GM21367 (cell line): ENCODE data around the gene DNMT1.
A peak's percentile ranks its signal among the peaks of the same experiment; 100 is the strongest.

Experiments used
- ATAC-seq: cut with Tn5 transposase; IDR thresholded peaks from one replicate; pipeline ENCODE4 v1.9.1; 2021; ENCODE audit not compliant: unreplicated experiment

DNMT1 gene

DNA sequence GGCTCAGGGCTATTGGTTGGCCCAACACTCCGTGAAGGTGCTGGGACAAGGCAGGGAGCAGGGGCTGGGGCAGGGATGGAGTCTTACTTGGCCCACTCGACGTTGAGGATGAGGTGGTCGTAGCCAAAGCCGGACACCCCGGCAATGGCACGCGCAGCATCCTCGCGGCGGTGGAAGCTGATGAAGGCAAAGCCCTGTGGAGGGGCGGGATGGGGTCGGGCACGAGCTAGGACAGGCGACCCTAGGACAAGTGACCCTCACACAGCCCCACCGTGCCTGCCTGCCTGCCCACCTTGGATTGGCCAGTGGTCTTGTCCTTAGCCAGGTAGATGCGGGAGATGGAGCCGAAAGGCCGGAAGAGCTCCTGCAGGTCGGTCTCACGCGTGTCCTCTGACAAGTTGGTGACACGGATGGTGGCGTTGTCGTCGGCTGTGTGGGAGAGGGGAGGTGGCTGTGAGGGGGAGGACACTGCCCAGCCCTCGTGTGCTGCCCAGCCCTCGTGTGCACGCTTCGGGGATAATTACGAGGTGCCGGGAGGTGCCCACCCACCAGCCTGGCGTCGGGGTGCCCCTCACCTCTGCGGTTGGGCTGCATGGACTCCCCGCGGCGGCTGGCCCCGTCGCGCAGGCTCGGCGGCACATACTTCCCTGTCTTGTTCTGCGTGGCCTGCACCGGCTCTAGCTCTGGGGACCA is 79.2 kb downstream of the DNMT1 start:
- ATAC-seq, result no peak

- ATAC-seq, result no peak
Measured at GRCh38 chr19:10114651-10115391, 79.9 kb downstream of the DNMT1 start.

- ATAC-seq, result no peak
Measured at GRCh38 chr19:10113964-10114650, 80.6 kb downstream of the DNMT1 start.

DNA sequence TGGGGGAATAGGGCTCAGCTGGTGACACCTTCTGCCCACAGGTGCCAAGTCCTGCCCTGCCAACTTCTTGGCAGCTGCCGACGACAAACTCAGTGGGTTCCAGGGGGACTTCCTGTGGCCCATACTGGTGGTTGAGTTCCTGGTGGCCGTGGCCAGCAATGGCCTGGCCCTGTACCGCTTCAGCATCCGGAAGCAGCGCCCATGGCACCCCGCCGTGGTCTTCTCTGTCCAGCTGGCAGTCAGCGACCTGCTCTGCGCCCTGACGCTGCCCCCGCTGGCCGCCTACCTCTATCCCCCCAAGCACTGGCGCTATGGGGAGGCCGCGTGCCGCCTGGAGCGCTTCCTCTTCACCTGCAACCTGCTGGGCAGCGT is 81.2 kb downstream of the DNMT1 start:
- no peak for ATAC-seq

DNA sequence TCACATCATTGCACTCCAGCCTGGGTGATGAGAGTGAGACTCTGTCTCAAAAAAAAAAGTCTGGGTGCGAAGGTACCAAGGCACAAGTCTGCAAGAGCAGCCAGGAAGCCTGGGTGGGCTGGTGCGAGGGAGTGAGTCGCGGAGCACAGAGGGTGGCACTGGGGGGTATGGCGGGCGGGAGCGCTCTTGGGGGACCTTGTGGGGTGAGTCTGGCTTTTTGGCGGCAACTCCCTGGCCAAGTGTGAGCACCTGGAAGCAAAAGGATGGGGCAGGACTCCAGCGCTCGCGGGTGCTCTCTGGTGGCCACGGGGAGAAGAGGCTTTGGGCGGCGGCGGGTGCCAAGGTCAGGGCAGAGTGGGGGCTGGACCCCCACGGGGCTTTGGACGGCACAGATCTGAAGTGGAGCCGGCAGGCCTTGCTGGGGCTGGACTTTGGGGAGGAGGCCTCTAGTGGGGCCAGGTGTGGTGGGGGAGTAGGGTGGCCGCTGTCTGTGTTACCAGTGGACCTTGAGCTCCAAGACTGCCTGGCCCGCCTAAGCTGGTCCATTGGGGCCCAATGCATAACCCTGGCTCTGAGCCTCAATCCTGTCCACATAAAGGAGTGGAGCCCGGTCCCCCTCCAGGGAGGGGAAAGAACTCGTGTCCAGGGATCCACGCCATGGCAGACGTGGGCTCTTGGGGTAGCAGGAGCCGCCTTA is 81.7 kb downstream of the DNMT1 start:
- no peak for ATAC-seq

- ATAC-seq, result no peak
Measured at GRCh38 chr19:10112037-10112761, 82.6 kb downstream of the DNMT1 start.

DNA sequence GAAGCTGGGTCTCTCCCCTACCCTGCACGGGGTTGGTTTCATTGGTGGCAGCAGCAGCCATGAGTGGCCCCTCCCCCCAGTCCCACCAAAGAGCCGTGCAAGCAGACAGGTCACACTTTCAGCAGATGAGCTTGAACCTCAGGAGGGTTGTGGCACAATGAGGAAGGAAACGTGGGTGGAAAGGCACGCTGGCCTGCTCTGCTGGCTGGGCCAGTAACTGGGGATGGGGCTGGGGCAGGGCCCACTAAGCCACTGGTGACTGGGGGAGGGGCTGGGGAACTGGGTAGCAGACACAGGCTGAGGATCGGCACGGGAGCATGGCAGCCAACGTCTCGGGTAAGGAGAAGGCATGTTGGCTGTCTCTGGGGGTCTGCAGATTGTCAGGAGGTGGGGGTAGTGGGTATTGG is 83.3 kb downstream of the DNMT1 start, which contains the start of gene P2RY11:
P2RY11 (plus strand) TSS at position 289 of the 407 bp plus-strand sequence; CDS start at position 318, 29 bp downstream.
- ATAC-seq, result no peak

DNA sequence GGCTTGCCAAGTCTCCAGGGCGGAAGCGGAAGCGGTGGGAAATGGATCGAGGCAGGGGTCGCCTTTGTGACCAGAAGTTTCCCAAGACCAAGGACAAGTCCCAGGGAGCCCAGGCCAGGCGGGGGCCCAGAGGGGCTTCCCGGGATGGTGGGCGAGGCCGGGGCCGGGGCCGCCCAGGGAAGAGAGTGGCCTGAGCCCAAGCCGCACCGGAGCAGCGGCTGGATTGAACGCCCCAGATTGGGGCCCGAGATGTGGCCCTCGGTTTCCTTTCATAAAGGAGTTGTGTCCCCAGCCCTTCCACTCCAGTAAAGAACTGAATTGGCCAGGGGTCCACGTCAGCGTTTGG is 83.8 kb downstream of the DNMT1 start:
- no peak for ATAC-seq

- no peak for ATAC-seq
Measured at GRCh38 chr19:10110076-10110971, 84.4 kb downstream of the DNMT1 start.

DNA sequence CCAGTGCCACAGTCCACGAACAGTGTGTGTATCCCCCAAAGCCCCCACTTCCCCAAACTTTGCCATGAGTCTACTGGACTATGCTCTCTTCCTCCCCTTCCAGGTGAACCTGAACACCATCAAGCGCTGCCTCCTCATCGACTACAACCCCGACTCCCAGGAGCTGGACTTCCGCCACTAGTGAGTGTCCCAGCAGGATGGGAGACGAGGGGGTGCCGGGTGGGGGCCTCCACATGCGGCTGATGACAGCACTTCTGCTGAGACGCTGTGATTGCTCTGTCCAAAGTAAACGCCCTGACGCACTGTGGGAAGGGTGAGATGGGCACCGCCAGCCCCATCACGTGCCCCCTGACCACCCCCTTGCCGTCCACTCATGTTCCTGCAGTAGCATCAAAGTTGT is 85.2 kb downstream of the DNMT1 start:
- no peak for ATAC-seq

GRCh38 chr19:10107817-10108367 is 86.9 kb downstream of the DNMT1 start:
- ATAC-seq, result no peak

GRCh38 chr19:10107254-10107653 is 87.5 kb downstream of the DNMT1 start:
- ATAC-seq, result no peak

DNA sequence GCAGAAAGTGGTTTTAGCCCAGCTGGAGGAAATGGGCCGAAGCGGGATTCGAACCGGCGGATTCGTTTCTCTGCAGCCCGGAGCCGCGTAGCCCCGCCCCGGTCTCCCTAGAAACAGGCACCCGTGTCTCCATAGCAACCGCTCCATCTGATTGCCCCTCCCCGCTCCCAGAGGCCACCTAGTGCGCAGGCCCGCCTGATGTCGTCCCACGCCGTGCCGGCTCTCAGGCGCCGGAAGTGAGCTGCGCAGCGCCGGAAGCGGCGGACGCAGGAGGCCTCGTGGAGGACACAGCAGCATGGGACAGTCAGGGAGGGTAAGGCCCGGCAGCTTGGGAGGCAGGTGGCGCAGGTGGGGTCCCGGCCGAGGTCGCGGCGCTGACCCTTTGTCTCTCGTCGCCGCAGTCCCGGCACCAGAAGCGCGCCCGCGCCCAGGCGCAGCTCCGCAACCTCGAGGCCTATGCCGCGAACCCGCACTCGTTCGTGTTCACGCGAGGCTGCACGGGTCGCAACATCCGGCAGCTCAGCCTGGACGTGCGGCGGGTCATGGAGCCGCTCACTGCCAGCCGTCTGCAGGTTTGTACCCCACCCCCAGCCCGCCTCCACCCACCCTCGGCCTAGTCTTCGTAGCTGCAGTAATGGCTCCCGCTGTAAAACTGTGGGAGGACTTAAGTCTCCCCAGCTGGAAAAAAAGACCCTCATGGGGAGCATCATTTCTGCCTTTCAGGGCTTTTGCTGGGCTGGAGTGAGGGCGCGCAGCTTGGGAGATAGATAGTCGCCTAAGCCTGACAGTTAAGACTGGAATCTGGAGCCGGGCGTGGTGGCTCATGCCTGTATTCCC is 88.4 kb downstream of the DNMT1 start, which contains the start of gene PPAN:
PPAN (plus strand) TSS at position 263 of the 837 bp plus-strand sequence; CDS start at position 296, 33 bp downstream.
- ATAC-seq, result peak; percentile 42

DNA sequence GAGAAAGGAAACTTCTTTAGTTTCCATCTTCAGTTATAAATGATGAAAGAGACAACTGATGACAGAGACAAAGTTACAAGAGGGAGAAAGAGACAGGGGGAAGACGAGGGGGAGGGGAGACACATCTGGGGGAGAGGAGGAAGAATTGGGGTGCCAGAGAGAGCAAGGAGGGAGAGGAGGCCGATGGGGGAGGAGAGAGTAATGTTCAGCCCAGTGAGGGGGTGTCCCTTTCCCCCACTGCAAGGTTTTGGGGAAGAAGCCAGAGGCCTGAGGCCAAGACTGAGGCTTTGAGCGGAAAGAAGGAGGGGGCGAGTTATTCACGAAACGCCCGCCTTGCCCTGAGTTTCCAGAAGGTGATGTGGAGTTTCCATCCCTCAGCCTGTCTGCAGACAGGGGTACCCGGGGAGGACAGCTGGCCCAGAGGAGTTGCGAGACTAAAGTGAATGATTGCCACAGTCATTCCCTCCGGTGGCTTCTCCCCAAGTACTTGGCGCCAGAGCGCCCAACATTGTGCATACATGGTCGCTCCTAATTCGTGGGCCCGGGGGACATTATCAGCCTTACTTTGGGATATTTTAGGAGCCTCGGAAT is 89.1 kb downstream of the DNMT1 start:
- no peak for ATAC-seq

DNA sequence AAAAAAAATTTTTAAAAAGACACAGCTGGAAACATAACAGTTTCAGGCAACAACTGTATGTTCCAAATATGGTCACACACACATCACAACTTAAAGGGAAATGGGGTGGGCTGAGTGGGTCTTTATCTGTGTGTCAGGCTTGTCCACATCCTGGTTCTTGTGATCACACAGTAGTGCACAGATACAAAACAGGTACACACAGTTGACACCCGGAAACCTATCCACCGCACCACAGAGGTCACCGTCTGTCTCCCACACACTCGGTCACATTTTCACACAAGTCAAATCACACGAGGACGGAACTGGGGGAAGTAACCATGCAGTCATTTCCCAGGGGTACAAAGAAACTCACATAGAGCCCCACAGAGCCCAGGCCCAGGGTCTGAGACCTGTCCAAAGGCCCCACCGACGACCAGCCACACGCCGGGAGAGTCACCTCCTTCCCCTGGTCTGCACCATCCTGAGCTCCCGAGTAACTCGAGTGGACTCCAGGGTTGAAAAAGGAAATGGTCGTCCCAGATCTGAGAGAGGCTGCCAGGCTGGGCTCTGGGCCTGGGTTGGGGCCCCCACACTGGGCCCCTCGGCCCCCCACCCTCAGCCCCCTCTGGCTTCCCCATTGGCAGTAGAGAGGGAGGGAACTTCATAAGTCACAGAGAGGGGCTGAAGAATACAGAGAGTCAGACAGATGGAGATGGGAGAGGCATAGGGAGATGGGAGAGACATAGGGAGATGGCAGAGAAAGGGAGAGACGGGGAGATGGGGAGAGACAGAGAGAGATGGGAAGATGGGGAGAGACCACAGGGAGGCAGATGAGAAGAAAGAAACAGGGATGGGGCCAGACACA is 89.9 kb downstream of the DNMT1 start:
- peak; percentile 34 for ATAC-seq

GRCh38 chr19:10104130-10104513 is 90.6 kb downstream of the DNMT1 start:
- ATAC-seq, result no peak

DNA sequence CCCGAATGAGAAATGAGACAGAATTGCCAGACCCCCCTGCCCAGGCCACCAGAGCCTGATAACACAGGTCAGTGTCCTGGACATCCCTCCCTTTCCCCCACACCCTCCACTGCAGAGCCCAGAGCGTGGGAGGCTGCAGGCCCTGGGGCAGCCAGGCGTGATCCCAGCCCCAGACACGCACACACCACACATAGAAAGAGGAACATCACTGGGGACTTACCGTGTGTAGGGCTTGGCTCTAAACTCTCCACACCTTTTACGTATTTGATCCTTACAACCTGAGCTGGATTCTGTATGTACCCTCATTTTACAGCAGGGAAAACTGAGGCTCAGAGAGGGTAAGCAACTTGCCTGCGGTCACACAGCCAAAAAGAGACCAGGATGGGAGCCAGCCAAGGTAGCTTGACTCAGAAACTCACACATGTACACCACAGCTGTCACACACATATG is 91.9 kb downstream of the DNMT1 start:
- ATAC-seq, result no peak
